ENCODE results near the gene OPCML. TPM values are rescaled to one million over a fixed set of nuclear protein-coding genes. Genes with fewer than 3 reads are reported as not detected.

Gene OPCML
- total and polyA plus RNA-seq, 2 experiments from 2014 or later = 1.2 to 4.4 TPM

DNA sequence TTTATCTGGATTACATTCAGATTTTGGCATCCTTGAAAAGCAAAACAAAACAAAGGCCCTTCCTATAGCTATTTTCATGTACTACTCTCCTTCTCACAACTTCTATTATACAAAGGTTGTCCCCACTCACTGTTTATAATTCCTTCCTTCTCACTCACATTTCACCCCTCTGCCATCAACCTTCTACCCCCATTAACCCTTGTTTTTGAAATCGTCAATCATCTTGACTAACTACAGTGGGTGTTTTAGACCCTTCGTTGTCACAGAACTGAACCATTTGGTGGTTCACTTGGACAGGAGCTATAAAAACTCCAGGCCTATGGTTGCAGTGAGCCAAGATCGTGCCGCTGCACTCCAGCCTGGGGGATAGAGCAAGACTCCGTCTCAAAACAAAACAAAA lies 639.4 kb downstream of the OPCML start (continued):
- TF ChIP-seq ZNF462 (CRISPR knock-in tag; IDR thresholded peaks at IDR 0.05) (no peak), ZNF331 (CRISPR knock-in tag; IDR thresholded peaks at IDR 0.05; ENCODE audit: low read depth) (no peak), ZNF114 (CRISPR knock-in tag; IDR thresholded peaks at IDR 0.05) (no peak), NANOG (IDR thresholded peaks at IDR 0.05; ENCODE audit: borderline replicate concordance) (no peak), JUNB (IDR thresholded peaks at IDR 0.05; ENCODE audit: unreplicated experiment) (no peak)
- TF ChIP-seq, protein P1, sequence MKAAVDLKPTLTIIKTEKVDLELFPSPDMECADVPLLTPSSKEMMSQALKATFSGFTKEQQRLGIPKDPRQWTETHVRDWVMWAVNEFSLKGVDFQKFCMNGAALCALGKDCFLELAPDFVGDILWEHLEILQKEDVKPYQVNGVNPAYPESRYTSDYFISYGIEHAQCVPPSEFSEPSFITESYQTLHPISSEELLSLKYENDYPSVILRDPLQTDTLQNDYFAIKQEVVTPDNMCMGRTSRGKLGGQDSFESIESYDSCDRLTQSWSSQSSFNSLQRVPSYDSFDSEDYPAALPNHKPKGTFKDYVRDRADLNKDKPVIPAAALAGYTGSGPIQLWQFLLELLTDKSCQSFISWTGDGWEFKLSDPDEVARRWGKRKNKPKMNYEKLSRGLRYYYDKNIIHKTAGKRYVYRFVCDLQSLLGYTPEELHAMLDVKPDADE (IDR thresholded peaks at IDR 0.05) = no peak

DNA sequence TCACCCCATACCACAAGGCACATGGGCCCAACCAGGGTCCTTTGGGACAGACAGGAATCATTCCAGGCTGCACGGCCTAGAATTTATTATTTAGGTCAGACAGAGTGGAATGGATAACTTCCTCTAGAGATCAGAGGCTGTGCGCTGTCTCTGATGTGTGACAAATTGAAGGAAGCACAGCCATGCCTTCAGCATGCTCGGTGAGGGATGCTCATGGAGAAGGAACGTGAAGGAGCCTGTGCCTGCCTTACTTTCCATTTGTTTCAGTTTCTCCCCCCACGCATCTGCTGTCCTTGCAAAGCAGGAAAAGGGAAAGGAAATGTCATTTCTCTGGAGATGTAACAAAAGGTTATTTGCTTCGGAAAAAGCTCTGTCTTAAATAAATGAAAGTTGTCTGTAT lies 644.1 kb downstream of the OPCML start:
- Histone ChIP-seq H3K36me3 (ENCODE audit: insufficient read depth) (no peaks in the 10 kb centered on the region), H3K27me3 (ENCODE audit: insufficient read depth) (no peaks in the 10 kb centered on the region), H3K79me2 (replicated peaks; ENCODE audit: insufficient read depth) (no peaks in the 10 kb centered on the region), H3K9me2 (ENCODE audit: insufficient read depth) (no peaks in the 10 kb centered on the region), H3K4me3 (no peak overlapping the region), H3F3A (replicated peaks; ENCODE audit: low read depth) (no peaks in the 10 kb centered on the region), H3K4me1 (ENCODE audit: insufficient read depth) (peaks cover 16% of the 10 kb centered on the region), H3K27ac (ENCODE audit: low read depth) (no peak overlapping the region), H2AFZ (no peak overlapping the region), H3K4me2 (no peak overlapping the region), H4K20me1 (replicated peaks; ENCODE audit: insufficient read depth) (no peaks in the 10 kb centered on the region)
- no peak for TF ChIP-seq NANOG (IDR thresholded peaks at IDR 0.05; ENCODE audit: borderline replicate concordance)
- TF ChIP-seq, protein P1 (IDR thresholded peaks at IDR 0.05) = no peak
- no peak for TF ChIP-seq JUNB (IDR thresholded peaks at IDR 0.05; ENCODE audit: unreplicated experiment)
- H3K9me3 Mint-ChIP-seq = no peaks in the 10 kb centered on the region; the same call in 2 of the 3 replicates
- no peak overlapping the region for H3K4me3 Mint-ChIP-seq
- H3K27me3 Mint-ChIP-seq (ENCODE audit: insufficient read depth, low read depth, poor library complexity) = peaks cover 2% of the 10 kb centered on the region
- ATAC-seq = no peak
- no peaks in the 10 kb centered on the region for H3K36me3 Mint-ChIP-seq (ENCODE audit: low read depth)
- H3K27ac Mint-ChIP-seq = no peak overlapping the region
- DNase-seq (ENCODE audit: low spot score) = no peak
- peaks cover 25% of the 10 kb centered on the region for H3K4me1 Mint-ChIP-seq

All from GM23338 (cell line).